GM12874 (cell line): ENCODE data around the gene NFX1.

Experiments used
- CTCF ChIP-seq: IDR thresholded peaks from 2 replicates; pipeline ENCODE4 v1.5.1; 2011; ENCODE audit warnings: low read depth, mild to moderate bottlenecking, control low read depth, low read length, moderate library complexity; ENCODE audit not compliant: insufficient read depth

NFX1 gene

DNA sequence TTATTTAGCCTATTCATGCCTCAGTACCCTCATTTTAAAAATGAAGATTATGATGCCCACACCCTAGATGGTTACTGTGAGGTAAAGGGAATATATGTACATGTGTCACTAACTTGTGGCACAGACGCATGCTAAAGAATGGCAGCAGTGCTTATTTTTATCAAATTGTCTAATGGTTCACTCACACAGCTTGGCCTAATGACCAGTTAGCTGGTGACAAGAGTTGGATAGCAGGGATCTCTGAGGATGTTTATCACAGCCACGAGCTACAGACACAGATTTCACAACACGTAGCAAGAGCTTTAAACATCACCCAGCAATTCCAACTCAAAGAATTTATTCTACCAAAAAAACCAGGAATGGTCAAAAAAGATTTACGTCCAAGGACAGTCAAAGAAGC is 33.0 kb upstream of the NFX1 start:
- TF ChIP-seq CTCF: no peak

GRCh38 chr9:33260372-33260771 is 29.9 kb upstream of the NFX1 start:
- TF ChIP-seq CTCF: no peak

- no peak for TF ChIP-seq CTCF
These were observed 26.9 kb upstream of the NFX1 start for GRCh38 chr9:33263131-33264002.

DNA sequence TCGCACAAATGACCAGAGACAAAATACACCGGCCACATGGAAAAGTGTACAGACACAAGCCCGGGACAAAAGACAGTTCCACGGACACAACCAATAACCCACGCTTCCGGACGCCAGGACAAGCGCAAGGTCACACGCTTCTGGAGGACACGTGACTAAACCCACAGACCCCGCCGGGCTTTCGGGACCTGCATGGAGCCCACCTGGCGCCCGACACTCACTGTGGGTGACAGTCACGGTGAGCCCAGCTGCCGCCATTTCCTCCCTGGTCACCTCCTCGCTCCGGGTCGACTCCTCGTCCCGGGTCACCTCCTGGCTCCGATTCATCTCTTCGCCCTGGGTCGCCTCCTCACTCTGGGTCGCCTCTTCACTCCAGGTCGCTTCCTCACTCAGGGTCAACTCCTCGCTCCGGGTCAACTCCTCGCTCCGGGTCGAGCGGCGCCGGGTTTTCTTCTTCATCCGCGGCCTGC is 26.3 kb upstream of the NFX1 start:
- no peak for TF ChIP-seq CTCF

DNA sequence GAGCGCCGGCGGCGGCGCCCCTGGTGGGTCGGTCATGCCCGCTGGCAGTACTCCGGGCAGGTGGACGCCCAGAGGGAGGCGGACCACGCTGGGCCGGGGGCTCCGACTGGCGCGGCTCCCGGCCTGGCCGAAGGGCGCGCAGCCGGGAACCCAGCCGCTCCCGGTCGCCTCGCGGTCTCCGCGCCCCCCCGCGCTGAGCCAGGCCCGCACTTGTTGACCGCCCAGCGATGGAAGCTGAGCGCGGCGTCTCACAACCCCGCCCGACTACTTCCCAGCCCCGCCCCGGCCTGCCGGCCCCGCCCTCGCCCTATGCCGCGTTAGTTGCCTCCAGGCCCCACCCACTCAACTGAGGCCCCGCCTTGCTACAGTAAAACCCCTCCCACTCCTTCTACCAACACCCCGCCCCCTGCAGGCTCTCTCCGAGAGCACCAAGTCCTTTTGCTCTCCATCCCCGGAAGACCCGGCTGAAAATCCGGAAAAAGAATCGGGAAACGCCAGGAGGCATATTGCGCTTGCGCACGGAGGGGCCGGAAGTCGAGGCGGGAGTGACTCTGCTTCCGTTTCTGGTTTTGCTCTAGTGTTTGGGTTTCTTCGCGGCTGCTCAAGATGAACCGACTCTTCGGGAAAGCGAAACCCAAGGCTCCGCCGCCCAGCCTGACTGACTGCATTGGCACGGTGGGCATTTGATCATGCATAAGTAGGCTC is 25.7 kb upstream of the NFX1 start, which contains the start of the genes BAG1 and CHMP5:
TSS of gene BAG1 (minus strand) at position 236 of the 705 bp plus-strand sequence.
TSS of gene CHMP5 (plus strand) at position 577 of the 705 bp plus-strand sequence. CDS start at position 607, 30 bp downstream.
- TF ChIP-seq CTCF: peak; percentile 3; the same call in 1 of the 2 replicates

DNA sequence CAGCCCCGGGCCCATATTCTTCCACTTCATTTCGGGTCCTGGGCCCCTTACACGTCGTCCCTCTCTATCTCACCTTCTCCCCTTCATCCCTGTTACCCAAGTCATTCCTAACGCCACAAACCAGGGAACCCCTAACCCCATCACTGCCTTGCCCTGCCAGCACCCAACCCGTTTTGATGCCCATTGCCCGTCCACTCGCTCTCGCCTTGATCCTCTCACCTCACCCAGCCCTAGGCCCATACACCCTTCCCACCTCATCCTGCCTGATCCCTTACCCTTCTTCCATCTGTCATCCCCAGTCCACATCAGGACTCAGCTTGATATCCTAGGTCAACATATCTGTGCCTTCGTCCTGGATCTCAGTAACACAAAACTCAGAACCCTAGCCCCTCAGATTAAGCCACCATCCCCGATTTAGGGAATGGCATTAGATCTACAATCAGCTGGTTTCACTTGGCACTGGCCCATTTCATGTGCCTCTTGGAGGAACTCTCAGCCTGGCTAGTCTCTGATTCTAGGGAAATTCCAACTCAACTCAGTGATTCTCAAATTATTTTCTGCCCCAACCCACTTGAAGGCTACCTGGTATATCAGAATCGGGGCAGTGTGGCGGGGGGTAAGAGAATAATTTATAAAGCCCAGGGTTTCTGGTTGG is 25.0 kb upstream of the NFX1 start:
- TF ChIP-seq CTCF: no peak
